Peyer's patch (tissue), 4 donors: ENCODE measurements around the gene TTYH3. TPM values are rescaled to one million over a fixed set of nuclear protein-coding genes. Genes with fewer than 3 reads are reported as not detected.

Experiments
- DNase-seq, 3 donors: peaks; one replicate each; pipeline ENCODE4 v3.0.0-alpha.2; 2017 to 2019
- H3K27ac ChIP-seq, 4 donors: fragments of 200-600 bp; sonication (generic); one replicate each; pipeline ENCODE4 v1.5.1; 2016 to 2019
- H3K27me3 ChIP-seq, 2 donors: fragments of 200-600 bp; sonication (generic); one replicate each; pipeline ENCODE4 v1.5.1; 2019
- H3K36me3 ChIP-seq, 3 donors: fragments of 200-600 bp; sonication (generic); one replicate each; pipeline ENCODE4 v1.5.1; 2016 to 2019
- H3K4me1 ChIP-seq, 4 donors: fragments of 200-600 bp; sonication (generic); one replicate each; pipeline ENCODE4 v1.5.1; 2016 to 2019
- H3K4me3 ChIP-seq, 4 donors: fragments of 200-600 bp; sonication (generic); 1 replicate in 3 of 4; 2 replicates in 1 of 4; pipeline ENCODE4 v1.5.1; 2016 to 2019; ENCODE audit warnings: mild to moderate bottlenecking in 1 of 4
- H3K9me3 ChIP-seq, 4 donors: fragments of 200-600 bp; sonication (generic); one replicate each; pipeline ENCODE4 v1.5.1; 2016 to 2019; ENCODE audit warnings: mild to moderate bottlenecking in 1 of 4
- CTCF ChIP-seq, 6 experiments: fragments of 450-650 bp in 4 of 6; fragments of 200-600 bp in 2 of 6; sonication (generic) in 1 of 6; IDR thresholded peaks; one replicate each; pipeline ENCODE4 v1.5.1; 2017 to 2019; ENCODE audit warnings: antibody characterized with exemption in 6 of 6, mild to moderate bottlenecking in 3 of 6, moderate library complexity in 1 of 6
- POLR2A ChIP-seq, 2 donors: fragments of 450-650 bp; IDR thresholded peaks; one replicate each; pipeline ENCODE4 v1.5.1; 2017; ENCODE audit warnings: antibody characterized with exemption in 2 of 2, mild to moderate bottlenecking in 2 of 2, moderate library complexity in 2 of 2
- total RNA-seq, 4 donors: library from RNA; depleted of rRNA; stranded (reverse); fragments of >200 nt; gene quantifications; one replicate each; pipeline ENCODE4 v1.1.0, GENCODE V29; 2016

Gene TTYH3
- total RNA-seq, 4 donors from 2014 or later, result 61.8 to 99.9 (median 83.4) TPM

- Histone ChIP-seq H3K4me3 (no peak overlapping the region), H3K4me1 (peaks cover 0 to 20% (median 16%) of the 10 kb centered on the region in 4 donors), H3K9me3 (no peaks in the 10 kb centered on the region), H3K27ac (peak overlapping the region in 2 of 4 donors; percentile 59 to 72), H3K27me3 (no peaks in the 10 kb centered on the region), H3K36me3 (no peaks in the 10 kb centered on the region)
- DNase-seq, result peak in 2 of 3 donors; percentile 78 to 84
- no peak for TF ChIP-seq POLR2A (IDR thresholded peaks at IDR 0.05)
- TF ChIP-seq CTCF (IDR thresholded peaks at IDR 0.05), result no peak
These were observed 79.2 kb downstream of the TTYH3 start for GRCh38 chr7:2710901-2711551.

GRCh38 chr7:2711895-2712675 is 80.3 kb downstream of the TTYH3 start:
- Histone ChIP-seq H3K27ac (no peak overlapping the region), H3K4me1 (peaks cover 0 to 22% (median 18%) of the 10 kb centered on the region in 4 donors), H3K9me3 (no peaks in the 10 kb centered on the region), H3K36me3 (no peaks in the 10 kb centered on the region), H3K27me3 (no peaks in the 10 kb centered on the region), H3K4me3 (no peak overlapping the region)
- no peak for TF ChIP-seq CTCF (IDR thresholded peaks at IDR 0.05)
- no peak for TF ChIP-seq POLR2A (IDR thresholded peaks at IDR 0.05)
- DNase-seq, result no peak

- TF ChIP-seq CTCF (IDR thresholded peaks at IDR 0.05) (no peak), POLR2A (IDR thresholded peaks at IDR 0.05) (no peak)
- peaks cover 0 to 35% (median 18%) of the 10 kb centered on the region in 4 donors for H3K4me1 ChIP-seq
These were observed 81.6 kb downstream of the TTYH3 start for GRCh38 chr7:2713370-2713769.

GRCh38 chr7:2713978-2714377 is 82.2 kb downstream of the TTYH3 start:
- no peak overlapping the region for H3K4me3 ChIP-seq
- no peaks in the 10 kb centered on the region for H3K9me3 ChIP-seq
- H3K27ac ChIP-seq, result no peak overlapping the region
- no peak for DNase-seq
- peaks cover 0 to 36% (median 18%) of the 10 kb centered on the region in 4 donors for H3K4me1 ChIP-seq
- H3K36me3 ChIP-seq, result no peaks in the 10 kb centered on the region
- no peak for TF ChIP-seq CTCF (IDR thresholded peaks at IDR 0.05)
- TF ChIP-seq POLR2A (IDR thresholded peaks at IDR 0.05), result no peak
- H3K27me3 ChIP-seq, result no peaks in the 10 kb centered on the region

More at GRCh38 chr7:2713370-2713769, 81.6 kb downstream of the TTYH3 start:
- no peaks in the 10 kb centered on the region for H3K27me3 ChIP-seq
- no peaks in the 10 kb centered on the region for H3K9me3 ChIP-seq
- H3K27ac ChIP-seq, result no peak overlapping the region
- no peaks in the 10 kb centered on the region for H3K36me3 ChIP-seq
- DNase-seq, result no peak
- no peak overlapping the region for H3K4me3 ChIP-seq

Other genes with a start within 250 kb of the TTYH3 start
- gene CHST12, start 228.4 kb upstream of the TTYH3 start, total RNA-seq, result 10 to 100 TPM in 3 of 4 donors, 1 to 10 TPM in 1; 6.0 to 17.3 (median 13.1) TPM
- not detected for gene GRIFIN, start 155.6 kb upstream of the TTYH3 start, total RNA-seq
- gene LFNG, start 112.2 kb upstream of the TTYH3 start, total RNA-seq, result 100 to 1,000 TPM in 1 of 4 donors, 10 to 100 TPM in 3; 22.3 to 104 (median 41.7) TPM
- 10 to 100 TPM; 43.3 to 73.3 (median 54.1) TPM for gene BRAT1, start 76.5 kb upstream of the TTYH3 start, total RNA-seq
- 100 to 1,000 TPM in 1 of 4 donors, 10 to 100 TPM in 3; 30.0 to 159 (median 72.2) TPM for gene IQCE, start 73.0 kb upstream of the TTYH3 start, total RNA-seq
- gene AMZ1, start 56.2 kb downstream of the TTYH3 start, total RNA-seq, result under 1 TPM in 1 of 4 donors, not detected in 3; 0.67 TPM
- gene GNA12, start 212.3 kb downstream of the TTYH3 start, total RNA-seq, result 10 to 100 TPM; 11.0 to 68.5 (median 20.4) TPM